C1 segment of cervical spinal cord (tissue), 14 donors: ENCODE data around the gene CPPED1.
"Not testable (repeated sequence)": the region's sequence is repeated elsewhere in the genome, so short reads cannot be mapped to it uniquely, and the experiment has no call there.

ENCODE experiments used
- DNase-seq, 14 donors: peaks; one replicate each; lab custom pipeline; 2025; lab: John Stamatoyannopoulos, UW

CPPED1 gene

GRCh38 chr16:12803203-12804093 lies at the start of gene CPPED1:
CPPED1 (minus strand) TSS chr16:12803887; CDS start chr16:12803776, 111 bp downstream.
- peak; percentile 34 to 95 (median 84) for DNase-seq

GRCh38 chr16:12850186-12850585 lies 46.5 kb upstream of the CPPED1 start:
- no peak for DNase-seq

GRCh38 chr16:12846592-12846991 lies 42.9 kb upstream of the CPPED1 start:
- DNase-seq = no peak

GRCh38 chr16:12845282-12845681 lies 41.6 kb upstream of the CPPED1 start:
- no peak for DNase-seq

- no peak for DNase-seq
Observed at GRCh38 chr16:12837756-12838155, 34.1 kb upstream of the CPPED1 start.

- no peak for DNase-seq
Observed at GRCh38 chr16:12837291-12837690, 33.6 kb upstream of the CPPED1 start.

- peak in 1 of 14 donors; percentile 0 for DNase-seq
Observed at GRCh38 chr16:12833926-12834325, 30.2 kb upstream of the CPPED1 start.

- no peak for DNase-seq
Observed at GRCh38 chr16:12829096-12829888, 25.6 kb upstream of the CPPED1 start.

GRCh38 chr16:12828206-12828605 lies 24.5 kb upstream of the CPPED1 start:
- DNase-seq = no peak

GRCh38 chr16:12826559-12826958 lies 22.9 kb upstream of the CPPED1 start:
- no peak for DNase-seq

GRCh38 chr16:12819126-12820117 lies 15.7 kb upstream of the CPPED1 start:
- DNase-seq = peak in 9 of 14 donors; percentile 2 to 58 (median 13)

GRCh38 chr16:12818326-12818725 lies 14.6 kb upstream of the CPPED1 start:
- no peak for DNase-seq

GRCh38 chr16:12816791-12817214 lies 13.1 kb upstream of the CPPED1 start:
- DNase-seq = not testable (repeated sequence)

- peak in 1 of 14 donors; percentile 3 for DNase-seq
Observed at GRCh38 chr16:12815361-12815760, 11.7 kb upstream of the CPPED1 start.

GRCh38 chr16:12813734-12814133 lies 10.0 kb upstream of the CPPED1 start:
- DNase-seq = not testable (repeated sequence)

- not testable (repeated sequence) for DNase-seq
Observed at GRCh38 chr16:12813321-12813720, 9.6 kb upstream of the CPPED1 start.

GRCh38 chr16:12811441-12812383 lies 8.0 kb upstream of the CPPED1 start:
- DNase-seq = no peak

- no peak for DNase-seq
Observed at GRCh38 chr16:12805066-12805465, 1.4 kb upstream of the CPPED1 start.

- DNase-seq = no peak
Observed at GRCh38 chr16:12804395-12804794, 708 bp upstream of the CPPED1 start.

- no peak for DNase-seq
Observed at GRCh38 chr16:12802661-12803060, 1.0 kb downstream of the CPPED1 start.
